Caki2 (cell line): Measurements from ENCODE around the gene TBCD. TPM values are rescaled to one million over a fixed set of nuclear protein-coding genes. Genes with fewer than 3 reads are reported as not detected.
"Not testable (repeated sequence)": the region's sequence is repeated elsewhere in the genome, so short reads cannot be mapped to it uniquely, and the experiment has no call there.

Experiments used
- DNase-seq: peaks from one replicate; pipeline ENCODE4 v3.0.0-alpha.2; 2015; ENCODE audit warnings: low read depth
- in situ Hi-C: cut with HindIII; loops from 2 replicates; pipeline ENCODE4 v1.10.0; 2016; ENCODE audit warnings: low sequenced_read_pairs, low pct_unique_long_range_greater_than_20kb, mixed read lengths
- total RNA-seq: library from RNA; depleted of rRNA; stranded (reverse); fragments of >200 nt; shearing (Covaris generic); gene quantifications from 2 replicates; pipeline ENCODE4 v1.2.3, GENCODE V29; 2014; ENCODE audit warnings: low replicate concordance

Gene TBCD
- total RNA-seq, 1 experiment from 2014 or later = 138 TPM

GRCh38 chr17:82783498-82783897, 31.6 kb downstream of the TBCD start:
- in situ Hi-C loops = no loop called here
- no peak for DNase-seq

- DNase-seq, in situ Hi-C loops: not testable (repeated sequence)
Measured at GRCh38 chr17:82785581-82785980, 33.7 kb downstream of the TBCD start.

- in situ Hi-C loops = no loop called here
- DNase-seq = no peak
Measured at GRCh38 chr17:82786427-82786826, 34.6 kb downstream of the TBCD start.

GRCh38 chr17:82787081-82787848, 35.4 kb downstream of the TBCD start:
- DNase-seq = no peak
- in situ Hi-C loops = no loop called here

- no peak for DNase-seq
- in situ Hi-C loops = no loop called here
Measured at GRCh38 chr17:82788206-82789001, 36.5 kb downstream of the TBCD start.

GRCh38 chr17:82789051-82789592, 37.3 kb downstream of the TBCD start:
- in situ Hi-C loops = no loop called here
- DNase-seq = no peak

GRCh38 chr17:82789806-82790205, 37.9 kb downstream of the TBCD start:
- DNase-seq = no peak
- in situ Hi-C loops = no loop called here

GRCh38 chr17:82790391-82790790, 38.5 kb downstream of the TBCD start:
- in situ Hi-C loops = no loop called here
- DNase-seq = no peak

GRCh38 chr17:82791532-82791931, 39.7 kb downstream of the TBCD start:
- in situ Hi-C loops = no loop called here
- DNase-seq = peak; percentile 94

GRCh38 chr17:82793974-82794630, 42.2 kb downstream of the TBCD start:
- in situ Hi-C loops = no loop called here
- no peak for DNase-seq

GRCh38 chr17:82794781-82795482, 43.1 kb downstream of the TBCD start:
- in situ Hi-C loops = no loop called here
- no peak for DNase-seq

- DNase-seq = no peak
Measured at GRCh38 chr17:82795615-82796014, 43.8 kb downstream of the TBCD start.

GRCh38 chr17:82797061-82797460, 45.2 kb downstream of the TBCD start:
- no peak for DNase-seq
- in situ Hi-C loops = no loop called here

More at GRCh38 chr17:82795615-82796014, 43.8 kb downstream of the TBCD start:
- in situ Hi-C loops = no loop called here

- in situ Hi-C loops = no loop called here
- DNase-seq = no peak
Measured at GRCh38 chr17:82798752-82799151, 46.9 kb downstream of the TBCD start.

GRCh38 chr17:82799591-82799990, 47.7 kb downstream of the TBCD start:
- no peak for DNase-seq
- in situ Hi-C loops = no loop called here

GRCh38 chr17:82800885-82801284, 49.0 kb downstream of the TBCD start:
- in situ Hi-C loops = no loop called here

GRCh38 chr17:82801377-82801970, 49.6 kb downstream of the TBCD start:
- no peak for DNase-seq

More at GRCh38 chr17:82800885-82801284, 49.0 kb downstream of the TBCD start:
- DNase-seq = no peak

More at GRCh38 chr17:82801377-82801970, 49.6 kb downstream of the TBCD start:
- in situ Hi-C loops = no loop called here
